HG03060 (cell line): ENCODE measurements around the gene SLC6A6.
"Not testable (repeated sequence)": the region's sequence is repeated elsewhere in the genome, so short reads cannot be mapped to it uniquely, and the experiment has no call there.

Experiments
- ATAC-seq: cut with Tn5 transposase; IDR thresholded peaks from one replicate; pipeline ENCODE4 v1.9.1; 2021; ENCODE audit warnings: low read depth, moderate number of reproducible peaks; ENCODE audit not compliant: unreplicated experiment

The SLC6A6 gene

DNA sequence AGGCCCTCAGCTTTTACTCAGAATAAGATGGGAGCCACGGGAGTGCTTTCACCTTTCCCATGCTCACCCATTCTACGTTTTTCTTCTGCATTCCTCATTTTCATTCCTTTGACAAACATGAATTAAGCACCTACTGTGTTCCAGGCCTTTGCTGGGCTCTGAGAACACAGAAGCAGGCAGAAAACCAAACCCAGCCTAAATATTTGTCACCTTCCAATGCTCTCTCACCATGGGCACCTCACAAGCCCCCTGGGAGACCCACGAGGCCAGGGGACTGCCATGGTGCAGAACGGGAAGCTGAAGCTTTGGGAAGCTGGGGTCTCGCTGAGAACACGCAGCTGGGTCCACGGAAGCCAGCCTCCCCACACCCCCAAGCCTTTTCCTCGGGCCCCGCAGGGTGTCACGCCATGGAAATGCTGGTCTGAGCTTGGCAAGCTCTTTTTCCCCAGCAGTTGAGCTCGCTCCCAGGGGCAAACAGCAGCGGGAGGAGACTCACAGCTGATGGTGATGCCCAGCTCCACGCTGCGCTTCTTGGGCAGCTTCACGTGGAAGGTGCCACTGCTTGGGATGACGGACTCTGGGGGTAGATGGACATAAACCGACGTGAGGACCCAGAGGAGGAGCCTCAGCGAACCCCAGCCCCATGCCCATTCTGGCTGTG, 110.0 kb downstream of the SLC6A6 start:
- ATAC-seq, result no peak

DNA sequence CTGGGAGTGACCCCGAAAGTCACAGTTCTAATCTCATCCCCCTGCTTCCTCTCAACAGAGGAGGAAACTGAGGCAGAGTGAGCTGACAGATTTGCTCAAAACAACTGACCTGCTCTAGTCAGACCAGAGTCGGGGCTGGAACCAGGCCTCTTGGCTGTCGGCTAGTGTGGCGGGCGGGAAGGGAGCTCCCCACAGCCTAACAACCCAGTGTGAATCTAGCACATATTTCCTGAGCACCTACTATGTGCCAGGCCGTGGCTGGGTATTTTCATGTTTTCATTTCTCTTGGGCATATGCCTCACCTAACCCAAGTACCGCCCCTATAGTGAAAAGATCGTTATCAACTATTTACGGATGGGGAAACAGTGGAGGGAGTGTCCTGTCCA, 110.5 kb downstream of the SLC6A6 start:
- ATAC-seq, result no peak

DNA sequence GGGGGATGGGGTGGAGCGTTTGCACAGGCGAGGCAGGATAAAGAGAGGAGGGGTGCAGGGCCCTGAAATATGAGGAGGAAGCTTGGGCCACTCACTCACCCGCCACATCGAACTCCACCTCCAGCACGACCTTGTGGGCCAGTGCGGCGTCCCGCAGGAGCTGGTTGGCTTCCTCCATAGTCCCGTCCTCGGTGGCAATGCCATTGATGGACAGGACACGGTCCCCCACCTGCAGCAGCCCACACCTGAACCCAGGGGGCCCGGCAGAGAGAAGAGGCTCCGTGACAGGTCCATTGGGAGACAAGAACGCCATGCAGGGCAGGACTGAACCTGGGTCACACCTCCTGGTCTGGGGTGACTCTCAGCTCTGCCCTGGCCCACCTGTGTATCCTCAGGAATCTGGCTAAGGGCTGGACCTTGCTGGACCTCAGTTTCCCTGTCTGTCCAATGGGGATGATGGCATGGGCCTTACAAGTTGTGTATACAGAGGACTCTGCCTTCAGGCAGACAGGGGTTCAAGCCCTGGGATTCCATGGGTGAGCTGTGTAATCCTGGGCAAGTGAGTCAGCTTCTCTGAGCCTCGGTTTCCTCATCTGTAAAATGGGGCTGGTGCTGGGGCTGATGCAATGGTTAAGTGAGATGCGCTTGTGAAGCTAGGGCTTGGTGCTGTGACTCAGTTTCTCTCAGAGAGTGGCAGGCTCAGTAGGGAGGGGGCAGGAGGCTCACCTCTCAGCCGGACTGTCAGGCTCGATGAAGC, 111.3 kb downstream of the SLC6A6 start:
- ATAC-seq, result no peak

DNA sequence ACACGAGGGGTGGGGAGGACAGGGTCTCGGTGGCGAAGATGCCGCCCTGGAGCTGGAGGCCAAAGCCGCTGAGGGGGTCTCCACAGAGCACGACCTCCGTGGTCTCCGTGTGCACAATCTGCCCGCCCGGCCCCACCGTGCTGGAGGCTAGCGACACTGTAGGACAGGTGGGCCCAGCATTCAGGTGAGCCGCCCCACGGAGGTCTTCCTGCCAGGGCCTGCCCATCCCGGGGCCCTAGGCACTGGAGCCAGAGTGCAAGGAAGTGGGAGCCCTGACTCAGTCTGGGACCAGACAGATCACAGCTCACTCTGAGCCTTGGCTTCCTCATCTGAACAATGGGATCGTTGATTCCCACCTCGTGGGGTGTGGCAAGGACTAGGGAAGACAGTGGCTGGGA, 111.9 kb downstream of the SLC6A6 start:
- ATAC-seq, result no peak

DNA sequence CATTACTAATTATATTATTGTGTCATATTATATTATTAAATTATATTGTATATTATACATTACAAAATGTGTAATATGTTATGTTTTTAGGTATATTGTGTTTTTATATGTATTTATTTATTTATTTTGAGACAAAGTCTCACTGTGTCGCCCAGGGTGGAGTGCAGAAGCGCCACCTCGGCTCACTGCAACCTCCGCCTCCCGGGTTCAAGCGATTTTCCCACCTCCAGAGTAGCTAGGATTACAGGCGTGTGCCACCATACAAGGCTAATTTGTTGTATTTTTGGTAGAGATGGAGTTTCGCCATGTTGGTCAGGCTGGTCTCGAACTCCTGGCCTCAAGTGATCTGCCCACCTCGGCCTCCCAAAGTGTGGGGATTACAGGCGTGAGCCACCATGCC, 113.1 kb downstream of the SLC6A6 start:
- ATAC-seq, result not testable (repeated sequence)

DNA sequence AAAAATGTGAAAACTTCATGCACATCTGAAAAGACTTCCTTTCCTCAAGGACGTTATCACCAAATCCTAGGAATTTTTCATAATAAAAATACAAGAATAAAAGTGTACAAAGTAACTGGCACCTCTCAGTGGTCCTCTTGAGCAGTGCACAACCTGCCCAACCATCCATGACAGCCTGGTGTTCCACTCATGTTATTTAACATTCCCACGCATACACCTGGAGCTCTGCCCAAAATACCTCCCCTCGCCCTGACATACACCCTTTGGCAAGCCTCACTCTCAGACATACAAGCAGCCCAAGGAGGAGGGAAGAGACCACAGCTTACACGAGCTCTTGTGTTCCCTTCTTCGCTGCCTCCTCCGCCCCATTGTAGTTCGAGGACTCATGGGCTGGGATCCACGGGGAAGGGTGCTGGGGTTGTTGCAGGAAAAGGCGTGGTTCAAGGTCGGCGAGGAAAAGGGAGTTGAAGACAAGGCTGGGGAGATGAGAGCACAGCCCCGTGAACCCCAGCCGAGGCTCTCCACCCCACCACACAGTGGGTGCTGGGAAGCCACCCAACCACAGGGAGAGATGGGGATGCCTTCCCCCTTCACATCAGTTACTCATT, 114.4 kb downstream of the SLC6A6 start:
- no peak for ATAC-seq

DNA sequence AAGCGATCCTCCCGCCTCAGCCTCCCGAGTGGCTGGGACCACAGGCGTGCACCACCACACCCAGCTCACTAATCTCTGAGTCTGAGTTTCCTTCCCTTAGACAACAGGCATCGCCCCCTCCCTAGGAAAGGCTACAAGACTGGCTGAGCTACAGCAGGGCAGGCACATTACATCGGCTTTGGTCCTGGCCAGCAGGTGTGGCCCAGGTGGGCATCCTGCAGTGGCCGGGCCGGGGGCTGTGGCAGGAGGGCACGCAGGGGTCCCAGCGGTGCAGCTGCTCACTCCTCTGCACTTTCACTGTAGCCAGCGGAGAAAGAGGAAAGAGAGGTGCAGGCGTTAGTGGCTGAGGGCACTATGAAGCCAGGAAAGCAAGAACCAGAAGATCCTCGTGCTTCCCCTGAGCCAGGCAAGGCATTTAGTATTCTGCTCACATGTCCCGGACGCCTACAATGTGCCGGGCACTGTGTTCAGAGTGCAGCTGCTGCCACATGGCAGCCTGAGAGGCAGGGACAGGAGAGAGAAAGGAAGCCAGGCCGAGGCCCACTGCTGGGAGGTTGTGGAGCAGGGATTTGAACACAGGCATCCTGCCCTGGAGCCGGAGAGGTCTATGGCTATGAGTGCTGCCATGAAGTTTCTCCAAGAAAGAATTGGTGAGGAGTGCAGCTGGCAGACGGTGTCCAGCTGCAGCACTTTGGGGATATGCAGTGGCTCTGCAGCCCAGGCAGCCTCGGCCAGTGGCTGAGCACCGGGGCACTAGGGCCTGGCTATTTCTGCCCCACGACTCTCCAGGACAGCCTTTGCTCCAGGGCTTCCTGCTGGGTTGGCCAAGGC, 115.4 kb downstream of the SLC6A6 start:
- ATAC-seq, result no peak

DNA sequence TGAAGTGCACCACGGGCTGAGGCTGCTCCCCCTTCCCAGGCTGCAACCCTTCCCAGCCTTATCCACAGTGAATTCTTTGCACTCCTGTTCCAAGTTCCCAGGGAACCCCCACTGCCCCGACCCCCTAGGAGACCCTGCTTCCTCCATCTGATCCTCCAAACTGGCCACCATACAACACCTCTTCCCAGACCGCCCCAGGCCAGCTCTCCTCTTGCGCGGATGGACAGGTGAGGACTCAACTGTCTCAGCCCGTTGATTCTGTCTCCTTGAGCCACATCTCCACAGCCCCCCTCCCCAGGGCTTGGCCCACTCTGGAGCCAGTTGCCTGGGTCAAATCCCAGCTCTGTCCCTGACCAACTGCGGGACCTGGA, 116.0 kb downstream of the SLC6A6 start:
- no peak for ATAC-seq

DNA sequence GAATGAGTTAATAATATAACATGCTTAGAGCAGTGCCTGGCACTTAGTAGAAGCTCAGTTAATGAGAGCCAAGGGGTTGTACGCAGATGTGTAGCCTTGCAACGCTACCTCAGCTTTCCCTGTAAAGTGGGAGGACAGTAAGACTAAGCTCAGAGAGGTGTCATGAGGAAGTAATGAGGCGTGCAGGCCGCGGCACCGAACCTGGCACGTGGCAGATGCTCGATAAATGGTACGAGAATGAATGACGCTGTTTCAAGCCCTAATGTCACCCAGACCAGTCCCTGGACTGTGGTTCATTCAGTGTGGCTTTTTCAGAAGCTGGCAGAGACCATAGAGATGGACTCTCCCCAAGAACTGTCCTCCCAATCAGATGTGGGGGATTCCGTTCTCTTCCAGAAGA, 116.5 kb downstream of the SLC6A6 start:
- ATAC-seq, result no peak

DNA sequence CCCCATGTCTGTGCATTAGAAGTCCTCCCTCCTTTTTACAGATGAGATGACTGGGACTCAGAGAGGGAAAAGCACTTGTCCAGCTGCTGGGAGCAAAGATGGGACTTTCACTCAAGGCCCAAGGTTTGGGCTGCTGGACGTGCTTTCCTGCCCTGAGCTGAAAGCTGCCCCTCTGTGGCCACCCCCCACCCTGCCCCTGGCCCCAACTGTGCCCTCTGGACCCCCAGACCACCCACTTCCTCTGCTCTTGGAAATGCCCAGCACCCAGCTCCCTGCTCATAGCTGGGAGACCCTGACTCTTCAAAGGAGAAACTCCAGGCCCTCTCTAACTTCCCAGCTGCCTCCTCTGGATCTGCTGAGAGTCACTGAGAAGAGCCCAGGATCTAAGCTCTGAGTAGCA, 117.0 kb downstream of the SLC6A6 start:
- ATAC-seq, result no peak

DNA sequence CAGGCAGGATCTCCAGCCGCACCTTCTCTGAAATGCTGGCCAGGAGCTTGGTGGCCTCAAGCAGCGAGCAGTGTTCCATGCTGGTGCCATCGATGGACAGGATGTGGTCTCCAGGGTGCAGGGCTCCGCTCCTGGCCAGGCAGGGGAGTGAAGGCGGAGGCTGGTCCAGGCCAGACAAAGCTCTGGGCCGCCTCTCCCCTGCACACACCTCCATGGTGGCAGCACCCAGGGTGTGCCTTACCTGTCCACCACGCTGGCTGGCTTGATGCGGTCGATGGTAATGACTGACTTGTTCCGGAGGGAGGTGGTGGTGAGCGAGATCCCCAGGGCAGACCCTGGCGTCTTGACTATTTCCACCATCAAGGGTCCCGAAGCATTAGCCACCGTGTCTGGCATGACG, 117.7 kb downstream of the SLC6A6 start:
- ATAC-seq, result no peak

DNA sequence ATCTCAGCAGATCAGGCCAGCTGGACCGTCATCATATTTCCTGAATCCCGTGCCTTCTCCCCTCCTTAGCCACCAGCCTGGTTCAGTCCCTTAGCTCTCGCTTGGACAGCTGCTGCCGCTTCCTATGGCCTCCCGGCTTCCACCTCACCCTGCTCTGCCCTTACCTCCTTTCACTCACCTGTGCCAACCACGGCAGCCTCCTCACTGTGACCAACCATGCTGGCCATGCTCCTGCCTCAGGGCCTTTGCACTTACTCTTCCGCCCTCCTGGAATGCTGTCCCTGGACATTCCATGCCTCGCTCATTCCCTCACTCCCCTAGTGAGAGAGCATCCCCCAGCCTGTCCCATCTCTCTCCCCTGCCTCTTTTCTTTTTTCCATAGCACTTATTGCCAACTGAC, 118.6 kb downstream of the SLC6A6 start:
- no peak for ATAC-seq

DNA sequence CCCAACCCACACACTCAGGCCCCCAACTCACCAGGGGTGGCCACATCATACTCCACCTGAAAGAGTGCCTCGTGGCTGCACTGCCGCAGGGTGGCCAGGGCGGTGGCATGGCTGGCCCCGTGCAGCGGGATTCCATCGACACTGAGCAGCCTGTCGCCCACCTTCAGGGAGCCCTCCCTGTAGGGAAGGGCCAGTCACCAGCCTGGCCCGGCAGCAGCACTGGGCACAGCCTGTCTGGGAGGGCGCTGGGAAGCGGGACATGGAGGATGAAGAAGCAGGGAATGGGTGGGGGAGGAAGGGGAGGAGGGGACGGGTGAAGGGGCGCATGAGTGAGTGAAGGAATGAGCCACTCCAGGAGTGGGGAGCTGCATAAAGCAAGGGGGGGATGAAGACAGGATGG, 119.2 kb downstream of the SLC6A6 start:
- ATAC-seq, result no peak

DNA sequence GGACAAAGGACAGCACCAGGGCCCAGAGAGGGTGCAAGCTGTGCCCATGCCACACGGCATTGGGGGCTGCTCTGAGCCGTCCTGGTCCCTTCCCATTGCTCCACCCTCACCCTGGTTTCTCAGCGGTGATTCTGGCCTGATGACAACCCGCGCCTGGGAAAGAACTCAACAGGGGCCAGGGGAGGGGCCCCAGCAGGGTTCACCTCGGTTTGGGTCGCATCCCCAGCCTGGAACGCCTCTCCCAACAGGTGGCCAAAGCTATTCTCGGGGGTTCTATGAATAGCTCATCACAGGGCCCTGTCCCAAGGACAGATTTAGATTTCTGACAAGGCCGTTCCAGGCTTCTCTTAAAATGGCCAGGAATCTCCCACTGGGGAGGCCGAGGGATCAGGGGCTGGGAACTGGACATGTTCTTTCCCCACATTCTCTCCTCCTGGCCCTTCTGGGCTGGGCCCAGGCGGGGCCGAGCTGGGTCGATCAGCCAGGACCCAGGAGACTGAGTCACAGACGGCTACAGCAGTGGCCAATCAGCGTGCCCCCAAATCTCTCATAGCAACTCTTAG, 119.8 kb downstream of the SLC6A6 start:
- ATAC-seq, result no peak

DNA sequence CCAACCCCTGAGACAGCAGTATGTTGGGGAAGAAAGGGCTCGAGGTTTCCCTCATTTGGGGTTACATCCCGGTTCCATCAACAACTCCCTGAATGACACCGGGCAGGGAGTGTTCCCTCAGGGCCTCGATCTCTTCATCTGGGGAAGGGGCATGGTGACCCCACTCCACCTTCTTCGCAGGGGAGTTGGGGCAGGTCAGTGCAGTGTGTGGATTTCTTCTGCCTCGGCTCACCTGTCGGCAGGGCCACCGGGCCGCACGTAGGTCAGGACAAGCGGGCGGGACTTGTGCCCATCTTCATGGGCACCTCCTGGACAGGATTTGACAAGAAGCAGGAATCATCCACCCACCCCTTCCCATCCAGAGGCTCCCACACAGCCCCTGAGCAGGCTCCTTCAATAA, 120.4 kb downstream of the SLC6A6 start:
- ATAC-seq, result no peak

DNA sequence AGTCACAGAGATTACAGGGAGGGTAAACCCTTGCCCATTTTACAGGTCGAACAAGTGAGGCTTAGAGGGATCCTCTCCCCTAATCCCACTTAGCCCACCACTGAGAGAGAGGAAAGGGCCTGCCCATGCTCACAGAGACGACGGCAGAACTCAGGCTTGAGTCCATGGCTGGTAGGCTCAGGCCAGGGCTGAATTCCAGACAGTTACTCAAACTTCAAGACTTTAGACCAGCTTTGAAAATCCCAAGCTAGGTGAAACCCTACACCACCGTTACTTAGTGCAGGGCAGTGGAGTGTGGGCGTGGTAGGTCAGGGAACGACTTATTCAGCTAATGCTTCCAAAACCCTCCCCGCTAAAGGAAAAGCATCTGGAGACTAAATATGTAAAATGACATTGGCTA, 121.4 kb downstream of the SLC6A6 start:
- no peak for ATAC-seq

DNA sequence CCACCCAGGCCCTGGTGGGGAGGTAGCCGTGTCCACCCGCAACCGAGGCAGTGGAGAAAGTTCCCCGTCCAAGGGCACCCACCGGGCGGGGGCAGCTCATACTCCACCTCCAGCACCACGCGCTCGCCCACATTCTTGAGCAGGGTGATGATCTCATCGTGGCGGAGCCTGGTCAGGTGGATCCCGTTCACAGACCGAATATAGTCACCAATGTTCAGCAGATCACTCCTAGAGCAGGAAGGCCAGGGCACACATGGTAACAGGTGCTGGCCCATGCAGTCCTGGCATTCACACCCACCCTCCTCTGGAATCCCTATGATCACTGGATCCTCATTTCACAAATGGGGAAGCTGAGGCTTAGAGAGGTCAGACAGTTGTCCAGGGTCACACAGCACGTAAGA, 121.9 kb downstream of the SLC6A6 start:
- ATAC-seq, result no peak

DNA sequence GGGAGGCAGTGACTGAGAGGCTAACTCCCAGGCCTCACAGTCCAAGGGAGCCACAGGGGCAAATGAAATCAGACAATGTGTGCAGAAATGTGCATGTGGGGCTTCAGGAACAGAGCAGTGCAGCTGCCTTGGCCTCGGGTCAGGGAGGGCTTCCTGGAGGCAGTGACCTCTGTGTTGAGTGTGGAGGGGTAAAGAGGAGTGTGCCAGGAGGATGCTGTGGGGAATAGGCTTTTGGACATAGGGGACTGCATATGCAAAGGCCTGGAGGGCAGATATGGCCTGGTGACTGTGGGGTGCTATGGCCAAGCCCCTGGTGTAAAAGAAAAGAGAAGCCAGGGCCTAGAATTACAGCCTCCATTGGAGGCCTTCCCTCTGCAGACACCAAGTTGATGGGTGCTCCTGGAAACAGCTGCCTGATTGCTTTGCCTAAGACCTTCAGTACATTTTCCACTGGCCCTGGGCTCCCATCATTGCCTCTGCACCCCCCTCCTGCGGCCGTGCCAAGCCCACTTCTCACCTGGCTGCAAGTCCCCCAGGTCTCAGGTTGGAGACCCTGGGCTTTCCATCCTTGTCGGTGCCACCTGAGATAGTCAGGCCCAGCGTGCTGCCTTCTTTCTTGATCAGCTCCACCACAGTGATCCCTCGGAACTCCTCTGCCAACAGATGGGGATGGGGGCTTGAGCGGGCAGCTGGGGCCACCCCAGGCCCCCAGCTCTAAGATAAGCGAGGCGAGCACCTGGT, 122.7 kb downstream of the SLC6A6 start:
- no peak for ATAC-seq

DNA sequence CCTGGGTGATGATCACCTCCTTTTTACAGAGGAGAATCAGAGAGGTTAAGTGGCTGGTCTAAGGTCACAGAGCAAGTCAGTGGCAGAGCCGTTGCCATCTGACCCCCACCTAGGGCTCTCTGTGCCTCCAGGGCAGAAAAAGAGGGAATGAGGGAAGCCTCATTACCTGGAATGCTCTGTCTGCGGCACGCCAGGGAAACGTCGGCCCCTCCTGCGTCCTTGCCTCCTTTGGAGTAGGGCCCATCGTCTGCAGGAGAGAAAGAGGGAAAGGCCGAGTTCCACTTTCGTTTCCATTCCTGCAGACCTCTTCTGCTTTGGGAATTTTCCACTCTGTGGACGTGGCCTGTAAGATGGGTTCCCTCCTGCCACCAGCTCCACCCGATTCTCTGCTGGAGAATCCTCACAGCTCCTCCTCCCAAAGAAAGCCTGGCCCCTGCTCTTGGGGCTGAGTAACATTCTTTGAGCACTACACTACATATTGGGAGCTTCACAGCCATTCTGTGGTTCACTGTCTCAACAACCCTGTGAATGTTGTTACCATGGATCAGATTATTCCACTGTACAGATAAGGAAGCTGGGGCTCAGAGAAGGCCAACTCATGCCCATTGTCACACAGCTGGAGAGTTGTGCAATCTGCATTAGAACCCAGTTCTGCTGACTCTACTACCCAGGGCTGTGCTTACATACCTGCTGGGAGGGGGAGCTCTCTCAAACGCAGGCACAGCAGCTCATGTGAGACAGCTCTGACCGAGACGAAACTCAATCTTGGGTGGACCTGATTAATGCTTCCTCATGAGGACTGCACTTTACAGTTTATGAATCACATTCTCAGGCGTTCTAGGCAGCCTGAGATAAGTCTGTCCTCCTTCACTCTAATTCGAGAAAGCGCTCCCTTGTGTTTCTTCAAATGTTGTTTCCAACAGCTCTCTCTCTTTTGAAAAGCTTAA, 123.6 kb downstream of the SLC6A6 start:
- no peak for ATAC-seq
